Astrocyte (in vitro differentiated cells and primary cell): ENCODE measurements around the gene SIK3.

Experiments used
- CTCF ChIP-seq: IDR thresholded peaks from 2 replicates; pipeline ENCODE4 v1.5.1; 2011; ENCODE audit warnings: low read depth, mild to moderate bottlenecking, inconsistent platforms, low read length, moderate library complexity; ENCODE audit not compliant: insufficient read depth
- EZH2 ChIP-seq: IDR thresholded peaks from 2 replicates; pipeline ENCODE4 v1.6.1; 2012; ENCODE audit warnings: mild to moderate bottlenecking, low read length, inconsistent platforms; ENCODE audit not compliant: insufficient read depth

DNA sequence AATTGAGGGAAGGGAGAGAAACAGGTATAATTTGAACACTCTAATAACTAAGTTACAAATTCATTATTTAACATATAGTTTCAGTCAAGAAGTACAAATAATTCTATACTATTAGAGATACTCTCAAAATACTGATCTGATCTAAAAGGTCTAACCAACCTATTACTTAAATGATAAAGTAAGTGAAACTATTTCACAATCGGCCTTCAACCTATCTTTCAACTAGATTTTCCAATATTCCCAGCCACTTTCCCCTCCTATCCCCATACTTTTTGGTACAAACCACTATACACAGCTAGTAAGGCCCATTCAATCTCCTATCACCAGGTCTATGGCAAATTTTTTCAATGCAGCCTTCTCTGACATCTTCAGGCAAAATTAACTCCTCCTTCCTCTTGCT is 106.7 kb downstream of the SIK3 start:
- TF ChIP-seq CTCF (no peak), EZH2 (no peak)
